OCI-LY7 (cell line): Measurements from ENCODE around the gene PDSS2. TPM values are rescaled to one million over a fixed set of nuclear protein-coding genes. Genes with fewer than 3 reads are reported as not detected.
"Not testable (repeated sequence)": the region's sequence is repeated elsewhere in the genome, so short reads cannot be mapped to it uniquely, and the experiment has no call there.

Experiments
- BruUV-seq: library from RNA; stranded (reverse); fragments of 400-500 nt; replicated peaks from 2 replicates; lab custom pipeline; 2021; lab: Mats Ljungman, UMichigan
- CTCF ChIA-PET: fragments of 300-600 bp; sonication (Branson Sonifier 250); formaldehyde crosslinking; loops from one replicate; lab custom pipeline; 2022; ENCODE audit warnings: antibody characterized with exemption; ENCODE audit not compliant: unreplicated experiment; lab: Charles Lee
- POLR2A ChIA-PET: fragments of 300-600 bp; sonication (Branson Sonifier 250); formaldehyde crosslinking; loops from one replicate; lab custom pipeline; 2022; ENCODE audit warnings: antibody characterized with exemption; lab: Charles Lee
- DNase-seq: peaks from one replicate; pipeline ENCODE4 v3.0.0-alpha.2; 2015; ENCODE audit warnings: low spot score
- H2AFZ ChIP-seq: fragments of 200-600 bp; sonication (generic), shearing (Covaris generic); 2 replicates; pipeline ENCODE4 v1.6.1; 2014; ENCODE audit warnings: mild to moderate bottlenecking, antibody characterized with exemption, low read length, moderate library complexity
- H3K27ac ChIP-seq: fragments of 200-600 bp; sonication (generic); 2 replicates; pipeline ENCODE4 v1.5.1; 2014; ENCODE audit warnings: mixed run types, low read depth, mild to moderate bottlenecking, moderate library complexity, low read length, inconsistent platforms; ENCODE audit not compliant: poor library complexity, severe bottlenecking
- H3K36me3 ChIP-seq: fragments of 200-600 bp; sonication (generic); 2 replicates; pipeline ENCODE4 v1.6.1; 2014; ENCODE audit warnings: mild to moderate bottlenecking, antibody characterized with exemption, low read length, moderate library complexity, mixed read lengths; ENCODE audit not compliant: insufficient read depth
- H3K4me1 ChIP-seq: fragments of 200-600 bp; sonication (generic); 2 replicates; pipeline ENCODE4 v1.5.1; 2014; ENCODE audit warnings: mild to moderate bottlenecking, low read length; ENCODE audit not compliant: insufficient read depth, poor library complexity, severe bottlenecking
- H3K4me2 ChIP-seq: fragments of 200-600 bp; sonication (generic); 2 replicates; pipeline ENCODE4 v1.6.1; 2014; ENCODE audit warnings: mild to moderate bottlenecking, low read length
- H3K4me3 ChIP-seq: fragments of 200-600 bp; sonication (generic); 2 replicates; pipeline ENCODE4 v1.5.1; 2014; ENCODE audit warnings: mild to moderate bottlenecking, low read depth, low read length; ENCODE audit not compliant: poor library complexity, severe bottlenecking
- H3K79me2 ChIP-seq: fragments of 200-600 bp; sonication (generic); 2 replicates; pipeline ENCODE4 v1.6.1; 2016; ENCODE audit warnings: low read depth, mild to moderate bottlenecking, low read length, moderate library complexity, mixed read lengths; ENCODE audit not compliant: insufficient read depth
- H3K9me2 ChIP-seq: fragments of 200-600 bp; sonication (generic); 2 replicates; pipeline ENCODE4 v1.6.1; 2016; ENCODE audit warnings: mild to moderate bottlenecking, low read length, mixed read lengths; ENCODE audit not compliant: insufficient read depth
- H3K9me3 ChIP-seq: fragments of 200-600 bp; sonication (generic); 2 replicates; pipeline ENCODE4 v1.6.1; 2014; ENCODE audit warnings: mild to moderate bottlenecking, mixed run types, low read length, mixed read lengths
- H4K20me1 ChIP-seq: fragments of 200-600 bp; sonication (generic); 2 replicates; pipeline ENCODE4 v1.6.1; 2014; ENCODE audit warnings: mild to moderate bottlenecking, antibody characterized with exemption, low read length, moderate library complexity, mixed read lengths; ENCODE audit not compliant: insufficient read depth
- CTCF ChIP-seq: fragments of 200-600 bp; sonication (generic); conservative IDR thresholded peaks from 2 replicates; pipeline ENCODE4 v1.5.1; 2014; ENCODE audit warnings: mild to moderate bottlenecking, antibody characterized with exemption, low read length, moderate library complexity, mixed read lengths
- EZH2phosphoT487 ChIP-seq: fragments of 200-600 bp; sonication (generic); IDR thresholded peaks from 2 replicates; pipeline ENCODE4 v1.6.1; 2018; ENCODE audit warnings: low read depth, borderline replicate concordance, mild to moderate bottlenecking, mixed run types, antibody characterized with exemption, low read length, moderate library complexity, mixed read lengths
- intact Hi-C: fragments of 100-400 bp; cut with micrococcal nuclease; formaldehyde crosslinking; loops from one replicate; pipeline ENCODE4 v1.10.0; 2022; ENCODE audit not compliant: unreplicated experiment
- total RNA-seq, 2 experiments: library from RNA; depleted of rRNA in 1 of 2; stranded (reverse); fragments of >200 nt in 1 of 2; shearing (Covaris generic) in 1 of 2; gene quantifications; 2 replicates each; pipeline ENCODE4 v1.2.3, GENCODE V29; 2014 to 2022

PDSS2 gene
- total RNA-seq, 2 experiments from 2014 or later, result 14.7 to 24.9 TPM

GRCh38 chr6:107202876-107203468 lies 256.4 kb downstream of the PDSS2 start:
- no peaks in the 10 kb centered on the region for H4K20me1 ChIP-seq
- H3K27ac ChIP-seq, result no peak overlapping the region
- no peaks in the 10 kb centered on the region for H3K4me1 ChIP-seq
- no peaks in the 10 kb centered on the region for H3K79me2 ChIP-seq
- POLR2A ChIA-PET, result no interaction called here
- peaks cover 12% of the 10 kb centered on the region; the same call in 1 of the 2 replicates for H3K36me3 ChIP-seq
- BruUV-seq, result no TSS peak
- CTCF ChIA-PET, result no interaction called here
- no peaks in the 10 kb centered on the region for H3K9me2 ChIP-seq
- TF ChIP-seq EZH2phosphoT487 (no peak), CTCF (no peak)
- H2AFZ ChIP-seq, result no peak overlapping the region
- H3K4me2 ChIP-seq, result no peak overlapping the region
- intact Hi-C loops, result no loop called here
- DNase-seq, result no peak
- no peaks in the 10 kb centered on the region for H3K9me3 ChIP-seq
- no peak overlapping the region for H3K4me3 ChIP-seq

- TF ChIP-seq CTCF, result no peak
- TF ChIP-seq EZH2phosphoT487, result no peak
- H2AFZ ChIP-seq, result no peak overlapping the region
- no peak overlapping the region for H3K4me3 ChIP-seq
- intact Hi-C loops, result no loop called here
- no peak overlapping the region for H3K27ac ChIP-seq
- CTCF ChIA-PET, result no interaction called here
- no peaks in the 10 kb centered on the region for H3K9me3 ChIP-seq
- no TSS peak for BruUV-seq
- no peaks in the 10 kb centered on the region for H4K20me1 ChIP-seq
- no peaks in the 10 kb centered on the region for H3K9me2 ChIP-seq
- POLR2A ChIA-PET, result interaction anchor here (1.2 kb wide), 1 partner anchor 68 kb away, joined by 3 read pairs; no protein-coding TSS in a partner anchor
- peaks cover 5% of the 10 kb centered on the region; the same call in 1 of the 2 replicates for H3K36me3 ChIP-seq
- no peak overlapping the region for H3K4me2 ChIP-seq
- H3K79me2 ChIP-seq, result no peaks in the 10 kb centered on the region
- H3K4me1 ChIP-seq, result no peaks in the 10 kb centered on the region
- DNase-seq, result no peak
These were observed 260.5 kb downstream of the PDSS2 start for GRCh38 chr6:107198631-107199416.

GRCh38 chr6:107196152-107196551 lies 263.2 kb downstream of the PDSS2 start:
- no peaks in the 10 kb centered on the region for H3K79me2 ChIP-seq
- no peak for DNase-seq
- no peak overlapping the region for H3K4me2 ChIP-seq
- H2AFZ ChIP-seq, result no peak overlapping the region
- POLR2A ChIA-PET, result interaction anchor here (1.1 kb wide), 1 partner anchor 11 kb away, joined by 3 read pairs; no protein-coding TSS in a partner anchor
- no peak overlapping the region for H3K4me3 ChIP-seq
- no peaks in the 10 kb centered on the region for H4K20me1 ChIP-seq
- H3K9me3 ChIP-seq, result no peaks in the 10 kb centered on the region
- H3K36me3 ChIP-seq, result peaks cover 9% of the 10 kb centered on the region; the same call in 1 of the 2 replicates
- CTCF ChIA-PET, result no interaction called here
- TF ChIP-seq CTCF, result no peak
- TF ChIP-seq EZH2phosphoT487, result no peak
- intact Hi-C loops, result no loop called here
- H3K4me1 ChIP-seq, result no peaks in the 10 kb centered on the region
- no peak overlapping the region for H3K27ac ChIP-seq
- no TSS peak for BruUV-seq
- no peaks in the 10 kb centered on the region for H3K9me2 ChIP-seq

- POLR2A ChIA-PET, result interaction anchor here (0.6 to 0.7 kb wide), 4 partner anchors 146 to 1834 kb away, joined by 3 to 7 read pairs (median 4); no protein-coding TSS in a partner anchor
- H3K4me2 ChIP-seq, H3K9me3 ChIP-seq, DNase-seq, intact Hi-C loops, BruUV-seq, H3K9me2 ChIP-seq, H4K20me1 ChIP-seq, H3K27ac ChIP-seq, CTCF ChIA-PET, H3K79me2 ChIP-seq, H2AFZ ChIP-seq, H3K4me1 ChIP-seq, H3K36me3 ChIP-seq, H3K4me3 ChIP-seq: not testable (repeated sequence)
These were observed 264.6 kb downstream of the PDSS2 start for GRCh38 chr6:107194723-107195122.
